ENCODE results near the gene NOP10. TPM values are rescaled to one million over a fixed set of nuclear protein-coding genes. Genes with fewer than 3 reads are reported as not detected.

NOP10 gene
- polyA plus RNA-seq, 3 donors: 125 to 152 (median 148) TPM

- DNase-seq (ENCODE audit: extremely low read depth in 1 of 11, low read depth in 9 of 11, low spot score in 4 of 11): no peak
Observed at GRCh38 chr15:34304613-34305012, 38.3 kb downstream of the NOP10 start.

DNA sequence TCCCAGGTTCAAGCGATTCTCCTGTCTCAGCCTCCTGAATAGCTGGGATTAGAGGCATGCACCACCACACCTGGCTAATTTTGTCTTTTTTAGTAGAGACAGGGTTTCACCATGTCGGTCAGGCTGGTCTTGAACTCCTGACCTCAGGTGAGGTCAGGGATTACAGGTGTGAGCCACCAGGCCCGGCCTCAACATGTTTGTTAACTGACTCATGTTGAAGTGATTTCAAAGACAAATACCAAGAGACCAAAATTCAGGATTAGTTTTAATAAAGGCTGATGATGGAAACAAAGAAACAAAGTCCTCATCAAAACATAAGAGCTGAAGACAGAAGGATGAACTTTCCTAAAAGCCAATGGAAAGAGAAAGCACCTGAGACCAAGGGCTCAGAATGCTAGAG is 41.9 kb downstream of the NOP10 start:
- DNase-seq (ENCODE audit: extremely low read depth in 1 of 11, low read depth in 9 of 11, low spot score in 4 of 11): no peak

GRCh38 chr15:34297059-34297458 is 45.9 kb downstream of the NOP10 start:
- no peak for DNase-seq (ENCODE audit: extremely low read depth in 1 of 11, low read depth in 9 of 11, low spot score in 4 of 11)

- DNase-seq (ENCODE audit: extremely low read depth in 1 of 11, low read depth in 9 of 11, low spot score in 4 of 11): no peak
Observed at GRCh38 chr15:34292621-34293020, 50.3 kb downstream of the NOP10 start.

Other genes starting within 250 kb of the NOP10 start
- gene EMC7, start 241.3 kb downstream of the NOP10 start, polyA plus RNA-seq (ENCODE audit: insufficient read length in 3 of 3): 10 to 100 TPM; 71.2 to 95.2 (median 80.4) TPM
- 1 to 10 TPM; 1.8 to 2.4 (median 2.2) TPM for gene PGBD4, start 241.1 kb downstream of the NOP10 start, polyA plus RNA-seq (ENCODE audit: insufficient read length in 3 of 3)
- gene KATNBL1, start 133.0 kb downstream of the NOP10 start, polyA plus RNA-seq (ENCODE audit: insufficient read length in 3 of 3): 10 to 100 TPM; 49.7 to 91.1 (median 62.5) TPM
- gene EMC4, start 118.1 kb downstream of the NOP10 start, polyA plus RNA-seq (ENCODE audit: insufficient read length in 3 of 3): 100 to 1,000 TPM; 123 to 132 (median 131) TPM
- gene SLC12A6, start 5.4 kb downstream of the NOP10 start, polyA plus RNA-seq (ENCODE audit: insufficient read length in 3 of 3): 10 to 100 TPM; 21.0 to 32.7 (median 25.1) TPM
- gene NUTM1, start 179 bp upstream of the NOP10 start, polyA plus RNA-seq (ENCODE audit: insufficient read length in 3 of 3): under 1 TPM; 0.03 to 0.12 (median 0.05) TPM
- 10 to 100 TPM; 36.8 to 44.0 (median 43.6) TPM for gene LPCAT4, start 24.1 kb upstream of the NOP10 start, polyA plus RNA-seq (ENCODE audit: insufficient read length in 3 of 3)
- 100 to 1,000 TPM in 2 of 3 donors, 10 to 100 TPM in 1; 88.4 to 149 (median 102) TPM for gene GOLGA8A, start 94.7 kb upstream of the NOP10 start, polyA plus RNA-seq (ENCODE audit: insufficient read length in 3 of 3)
- gene GOLGA8B, start 240.5 kb upstream of the NOP10 start, polyA plus RNA-seq (ENCODE audit: insufficient read length in 3 of 3): 100 to 1,000 TPM in 2 of 3 donors, 10 to 100 TPM in 1; 77.9 to 243 (median 136) TPM

All from renal cortex interstitium (tissue), 11 donors.